Cerebellar cortex (tissue), 1 donor: ENCODE data around the gene SPATA6L.

Experiments
- DNase-seq: peaks from one replicate; pipeline ENCODE4 v3.0.0-alpha.2; 2015; ENCODE audit warnings: low spot score

SPATA6L gene

DNA sequence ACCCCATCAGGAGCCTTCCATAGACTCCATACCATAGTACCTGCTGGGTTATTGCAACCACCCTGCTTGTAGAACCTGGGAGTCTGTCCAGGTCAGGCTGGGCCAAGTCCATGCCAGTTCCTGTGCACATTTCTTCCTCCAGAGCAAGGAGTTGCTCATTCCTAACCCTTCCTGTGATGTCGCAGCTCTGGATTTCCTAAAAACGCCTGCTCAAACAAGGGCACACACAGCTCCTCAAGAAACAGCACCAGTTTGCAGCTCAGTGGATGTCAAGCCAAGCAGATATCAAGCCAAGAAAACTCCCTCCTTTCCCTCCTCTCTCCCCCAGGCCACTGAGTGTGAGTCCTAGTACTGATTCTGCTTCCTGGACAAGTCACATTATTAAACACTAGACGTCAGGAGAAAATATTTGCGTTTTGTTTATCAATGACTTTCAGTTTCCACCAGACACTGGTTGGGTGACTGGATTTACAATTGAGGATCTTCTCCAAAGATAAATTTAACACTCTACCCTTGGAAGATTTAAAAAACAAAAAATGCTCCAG, 116.5 kb downstream of the SPATA6L start:
- DNase-seq, result no peak

DNA sequence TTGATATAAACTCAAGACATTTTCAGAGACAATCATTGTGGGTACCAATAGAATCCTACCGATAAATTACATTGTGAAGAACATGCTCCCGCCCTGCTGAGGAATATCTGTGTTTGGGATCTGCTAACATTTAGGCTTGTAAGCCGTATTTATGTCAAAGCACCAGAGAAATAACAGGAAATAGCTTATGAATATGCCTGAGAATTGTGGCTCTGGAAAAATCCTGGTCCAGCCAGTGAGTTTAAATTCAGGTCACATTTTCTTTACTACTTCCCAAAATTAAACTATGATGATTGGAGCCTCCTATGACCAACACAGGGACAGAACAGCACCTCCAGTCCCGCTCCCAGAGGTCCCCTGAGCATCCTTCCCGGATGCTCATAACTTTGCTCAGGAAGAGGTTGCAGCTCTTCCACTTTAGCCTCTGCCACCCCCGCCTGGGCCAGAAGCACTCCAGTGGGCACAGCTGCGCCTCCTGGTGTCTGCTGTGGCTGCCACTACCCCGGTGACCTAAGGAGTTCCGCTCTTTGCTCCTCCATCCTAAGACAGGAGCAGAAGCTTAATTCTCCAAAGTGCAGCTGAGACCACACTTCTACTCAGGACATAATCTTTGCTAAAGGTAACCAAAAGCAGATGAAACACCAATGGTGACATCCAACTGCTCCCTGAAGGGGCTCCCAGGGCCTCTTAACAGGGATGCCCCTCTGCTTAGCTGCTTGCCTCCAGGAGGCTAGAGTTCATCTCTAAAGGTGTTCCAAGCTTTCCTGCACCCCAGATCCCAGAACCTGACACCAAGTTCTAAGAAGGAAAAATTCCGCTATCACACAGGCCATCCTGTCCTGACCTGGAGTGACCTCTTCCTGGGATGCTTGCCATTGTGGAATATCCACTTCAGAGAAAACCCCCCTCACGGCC, 117.2 kb downstream of the SPATA6L start:
- DNase-seq, result peak; percentile 22
